GM12891 (cell line): Measurements from ENCODE around the gene PKP1.

Experiments
- POLR2A ChIP-seq: IDR thresholded peaks from 2 replicates; pipeline ENCODE4 v1.6.1; 2011; ENCODE audit warnings: low read depth, low read length, control low read depth
- POLR2AphosphoS5 ChIP-seq: IDR thresholded peaks from 2 replicates; pipeline ENCODE4 v1.6.1; 2011; ENCODE audit warnings: low read depth, low read length, control low read depth
- SPI1 ChIP-seq: IDR thresholded peaks from 2 replicates; pipeline ENCODE4 v1.6.1; 2011; ENCODE audit warnings: low read depth, low read length, control low read depth

GRCh38 chr1:201359873-201360210, 76.5 kb downstream of the PKP1 start:
- TF ChIP-seq POLR2AphosphoS5 (no peak), POLR2A (no peak), SPI1 (no peak)
